ENCODE results near the gene CTXN1. TPM values are rescaled to one million over a fixed set of nuclear protein-coding genes. Genes with fewer than 3 reads are reported as not detected.
"Not testable (repeated sequence)": the region's sequence is repeated elsewhere in the genome, so short reads cannot be mapped to it uniquely, and the experiment has no call there.

The CTXN1 gene
- polyA plus RNA-seq, 1 of the 3 experiments (the other 2 are of a cell fraction), result 53.8 TPM

- H3K27ac ChIP-seq (ENCODE audit: low read depth in 2 of 2, low read length in 1 of 2); H3K9me2 ChIP-seq; H3K27me3 ChIP-seq (ENCODE audit: insufficient read depth); H3K9me3 ChIP-seq; H2AFZ ChIP-seq (ENCODE audit: low read depth); H3K4me3 ChIP-seq (ENCODE audit: low read depth in 2 of 2, low read length in 1 of 2); H3K9ac ChIP-seq; DNase-seq: not testable (repeated sequence)
- TF ChIP-seq CTCF (IDR thresholded peaks at IDR 0.05), result peak; percentile 13
- Histone ChIP-seq H3K79me2 (ENCODE audit: insufficient read depth) (peaks cover 15% of the 10 kb centered on the region; the same call in 1 of the 2 replicates), H3F3A (replicated peaks; ENCODE audit: insufficient read depth) (peaks cover 10% of the 10 kb centered on the region), H3K4me2 (0 out of 2 replicates have a peak overlapping the region, but pooled peaks have one; percentile 57), H3K36me3 (replicated peaks in 1 of 2; ENCODE audit: control insufficient read depth in 1 of 2, insufficient read depth in 2 of 2, low read length in 1 of 2) (peaks cover 0 to 18% of the 10 kb centered on the region in 2 experiments), H4K20me1 (ENCODE audit: insufficient read depth) (peaks cover 18% of the 10 kb centered on the region), H3K4me1 (ENCODE audit: control insufficient read depth in 1 of 2, insufficient read depth in 2 of 2, low read depth in 1 of 2, low read length in 1 of 2) (peaks cover 10 to 29% of the 10 kb centered on the region in 2 experiments; a peak in 2 of 4 replicates)
- CTCF ChIA-PET, result interaction anchor here (0.7 to 5.0 kb wide), 9 partner anchors 9 to 83 kb away, joined by 3 to 36 read pairs (median 8); partner anchors contain the start of genes CTXN1, MAP2K7 and TIMM44
- 89% methylated on average over 27 of the region's 29 CpGs for WGBS (ENCODE audit: low lambda C conversion rate)
- POLR2A ChIA-PET, result interaction anchor here (1.0 to 1.1 kb wide), 2 partner anchors 14 to 26 kb away, joined by 3 read pairs; partner anchors contain the start of genes MAP2K7 and TIMM44
Observed at GRCh38 chr19:7918062-7918614, 7.8 kb downstream of the CTXN1 start.

GRCh38 chr19:7917267-7918061 lies 8.5 kb downstream of the CTXN1 start:
- Histone ChIP-seq H3K9me2 (no peaks in the 10 kb centered on the region), H3K4me3 (ENCODE audit: low read depth in 2 of 2, low read length in 1 of 2) (peak overlapping the region in 1 of 2 experiments; percentile 43; a peak in 2 of 4 replicates), H2AFZ (ENCODE audit: low read depth) (no peak overlapping the region), H3K79me2 (ENCODE audit: insufficient read depth) (peaks cover 15% of the 10 kb centered on the region; the same call in 1 of the 2 replicates), H3K9me3 (no peaks in the 10 kb centered on the region), H3K27ac (ENCODE audit: low read depth in 2 of 2, low read length in 1 of 2) (no peak overlapping the region), H3K36me3 (replicated peaks in 1 of 2; ENCODE audit: control insufficient read depth in 1 of 2, insufficient read depth in 2 of 2, low read length in 1 of 2) (peaks cover 0 to 18% of the 10 kb centered on the region in 2 experiments), H3F3A (replicated peaks; ENCODE audit: insufficient read depth) (peaks cover 10% of the 10 kb centered on the region), H4K20me1 (ENCODE audit: insufficient read depth) (peaks cover 12% of the 10 kb centered on the region), H3K27me3 (ENCODE audit: insufficient read depth) (peaks cover 7% of the 10 kb centered on the region; the same call in 1 of the 2 replicates), H3K4me1 (ENCODE audit: control insufficient read depth in 1 of 2, insufficient read depth in 2 of 2, low read depth in 1 of 2, low read length in 1 of 2) (peaks cover 10 to 29% of the 10 kb centered on the region in 2 experiments; a peak in 2 of 4 replicates), H3K4me2 (0 out of 2 replicates have a peak overlapping the region, but pooled peaks have one; percentile 57), H3K9ac (no peak overlapping the region)
- POLR2A ChIA-PET, result interaction anchor here (1.0 to 2.2 kb wide), 6 partner anchors 10 to 55 kb away, joined by 3 to 6 read pairs (median 4); partner anchors contain the start of genes MAP2K7 and TIMM44
- WGBS (ENCODE audit: low lambda C conversion rate), result 19% methylated on average over 16 of the region's 71 CpGs
- TF ChIP-seq CTCF (IDR thresholded peaks at IDR 0.05) (peak; percentile 52), RAD21 (IDR thresholded peaks at IDR 0.05; ENCODE audit: low read length) (peak; percentile 32), EP300 (IDR thresholded peaks at IDR 0.05; ENCODE audit: borderline replicate concordance in 1 of 2, low read depth in 1 of 2, low read length in 1 of 2) (no peak)
- CTCF ChIA-PET, result interaction anchor here (0.7 to 5.0 kb wide), 10 partner anchors 9 to 84 kb away, joined by 3 to 36 read pairs (median 8); partner anchors contain the start of genes CTXN1, MAP2K7 and TIMM44
- peak; percentile 83 for DNase-seq

Data from SK-N-SH (cell line).